Breast epithelium (tissue), 3 donors: Measurements from ENCODE around the gene NXNL1.

ENCODE experiments used
- POLR2A ChIP-seq: fragments of 450-650 bp; IDR thresholded peaks from one replicate; pipeline ENCODE4 v1.6.1; 2016; ENCODE audit warnings: antibody characterized with exemption, mild to moderate bottlenecking, moderate library complexity
- TF ChIP-seq, protein P1 (sequence below), 3 donors: fragments of 450-650 bp; IDR thresholded peaks; one replicate each; pipeline ENCODE4 v1.5.1; 2016 to 2017; ENCODE audit warnings: antibody characterized with exemption in 3 of 3, mild to moderate bottlenecking in 3 of 3, moderate library complexity in 3 of 3

DNA sequence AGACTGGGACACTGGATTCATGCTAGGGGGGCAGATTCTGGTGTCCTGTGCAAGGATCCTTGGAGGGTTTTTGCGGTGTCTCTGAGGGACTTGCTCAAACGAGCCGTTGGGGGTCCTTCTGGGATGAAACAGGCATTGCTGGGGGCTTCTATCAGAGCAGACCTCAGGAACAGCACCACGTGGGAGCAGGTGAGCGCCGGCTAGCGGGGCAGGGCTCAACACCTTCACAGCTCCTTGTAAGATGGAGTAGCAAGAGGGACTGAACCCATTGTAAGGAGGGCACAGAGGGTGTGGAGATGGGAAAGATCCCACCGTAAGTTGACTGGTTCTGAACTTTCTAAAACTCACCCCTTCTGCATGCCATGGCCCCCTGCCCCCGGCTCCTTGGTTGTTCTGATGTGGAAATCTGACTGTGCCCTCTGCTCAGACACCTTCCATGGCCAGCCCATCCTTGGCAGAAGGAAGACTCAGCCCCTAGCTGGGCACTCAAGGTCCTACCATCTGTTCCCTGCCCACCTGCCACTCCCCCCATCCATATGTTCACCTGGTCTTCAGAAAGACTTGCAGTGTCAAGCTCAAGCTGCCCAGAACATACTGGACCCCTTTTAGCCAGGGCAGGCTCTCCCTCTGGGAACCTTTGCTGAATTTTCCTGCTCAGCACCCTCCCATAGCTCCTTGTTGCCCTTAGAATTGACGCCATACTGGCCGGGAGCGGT is 10.8 kb upstream of the NXNL1 start:
- no peak for TF ChIP-seq POLR2A
- TF ChIP-seq, protein P1, sequence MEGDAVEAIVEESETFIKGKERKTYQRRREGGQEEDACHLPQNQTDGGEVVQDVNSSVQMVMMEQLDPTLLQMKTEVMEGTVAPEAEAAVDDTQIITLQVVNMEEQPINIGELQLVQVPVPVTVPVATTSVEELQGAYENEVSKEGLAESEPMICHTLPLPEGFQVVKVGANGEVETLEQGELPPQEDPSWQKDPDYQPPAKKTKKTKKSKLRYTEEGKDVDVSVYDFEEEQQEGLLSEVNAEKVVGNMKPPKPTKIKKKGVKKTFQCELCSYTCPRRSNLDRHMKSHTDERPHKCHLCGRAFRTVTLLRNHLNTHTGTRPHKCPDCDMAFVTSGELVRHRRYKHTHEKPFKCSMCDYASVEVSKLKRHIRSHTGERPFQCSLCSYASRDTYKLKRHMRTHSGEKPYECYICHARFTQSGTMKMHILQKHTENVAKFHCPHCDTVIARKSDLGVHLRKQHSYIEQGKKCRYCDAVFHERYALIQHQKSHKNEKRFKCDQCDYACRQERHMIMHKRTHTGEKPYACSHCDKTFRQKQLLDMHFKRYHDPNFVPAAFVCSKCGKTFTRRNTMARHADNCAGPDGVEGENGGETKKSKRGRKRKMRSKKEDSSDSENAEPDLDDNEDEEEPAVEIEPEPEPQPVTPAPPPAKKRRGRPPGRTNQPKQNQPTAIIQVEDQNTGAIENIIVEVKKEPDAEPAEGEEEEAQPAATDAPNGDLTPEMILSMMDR (IDR thresholded peaks at IDR 0.05), result no peak
